Keratinocyte (primary cell): ENCODE data around the gene TGDS.

Experiments used
- CTCF ChIP-seq, 3 experiments: IDR thresholded peaks in 1 of 3; conservative IDR thresholded peaks in 1 of 3; optimal IDR thresholded peaks in 1 of 3; 2 replicates in 2 of 3; 3 replicates in 1 of 3; pipeline versions ENCODE3 to v1.5.1; 2011; ENCODE audit warnings: low read length in 3 of 3, mild to moderate bottlenecking in 3 of 3, moderate library complexity in 2 of 3, control low read depth in 1 of 3, inconsistent platforms in 1 of 3; ENCODE audit not compliant: insufficient read depth in 2 of 3; ENCODE audit errors: extremely low read depth in 1 of 3
- EZH2 ChIP-seq: IDR thresholded peaks from one replicate; pipeline ENCODE4 v1.6.1; 2012; ENCODE audit warnings: inconsistent platforms, mild to moderate bottlenecking, low read length, moderate library complexity

DNA sequence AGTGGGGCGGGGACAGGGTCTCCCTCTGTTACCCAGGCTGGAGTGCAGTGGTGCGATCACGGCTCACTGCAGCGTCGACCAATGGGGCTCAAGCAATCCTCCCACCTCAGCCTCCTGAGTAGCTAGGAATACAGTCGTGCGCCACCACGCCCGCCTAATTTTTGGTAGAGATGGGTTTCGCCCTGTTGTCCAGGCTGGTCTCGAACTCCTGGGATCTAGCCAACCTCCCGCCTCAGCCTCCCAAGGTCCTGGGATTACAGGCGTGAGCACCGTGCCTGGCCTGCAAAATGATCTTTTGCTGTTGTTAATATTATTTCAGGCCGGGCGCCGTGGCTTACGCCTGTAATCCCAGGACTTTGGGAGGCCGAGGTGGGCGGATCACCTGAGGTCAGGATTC lies 621 bp upstream of the TGDS start:
- TF ChIP-seq CTCF (optimal IDR thresholded peaks at IDR 0.05 in 1 of 3, IDR thresholded peaks at IDR 0.05 in 1 of 3, conservative IDR thresholded peaks at IDR 0.05 in 1 of 3; ENCODE audit: extremely low read depth in 1 of 3, insufficient read depth in 2 of 3, low read length in 3 of 3) = no peak
- TF ChIP-seq EZH2 = no peak
